CD4-positive, alpha-beta T cell treated with Interleukin-21 for 1 hour (primary cell): ENCODE data around the gene ALAS2.
A peak's percentile ranks its signal among the peaks of the same experiment; 100 is the strongest.
"Not testable (repeated sequence)": the region's sequence is repeated elsewhere in the genome, so short reads cannot be mapped to it uniquely, and the experiment has no call there.

ENCODE experiments used
- DNase-seq: peaks from one replicate; pipeline ENCODE4 v3.0.0-alpha.2; 2020

The ALAS2 gene

GRCh38 chrX:55005256-55005655 lies 25.5 kb downstream of the ALAS2 start:
- no peak for DNase-seq

GRCh38 chrX:55004231-55004630 lies 26.5 kb downstream of the ALAS2 start:
- no peak for DNase-seq

- DNase-seq: peak; percentile 89
Measured at GRCh38 chrX:54999717-55000598, 30.8 kb downstream of the ALAS2 start, which contains the start of gene APEX2. Gene APEX2 (plus strand): TSS chrX:55000363. CDS start chrX:55000423, 60 bp downstream.

GRCh38 chrX:54995621-54996020 lies 35.2 kb downstream of the ALAS2 start:
- DNase-seq: no peak

GRCh38 chrX:54994668-54995351 lies 36.0 kb downstream of the ALAS2 start:
- no peak for DNase-seq

GRCh38 chrX:54994099-54994498 lies 36.7 kb downstream of the ALAS2 start, which contains the start of gene PFKFB1:
Gene PFKFB1 (minus strand): TSS chrX:54994188. CDS start chrX:54994007, 181 bp downstream.
- no peak for DNase-seq

- no peak for DNase-seq
Measured at GRCh38 chrX:54992911-54993622, 37.7 kb downstream of the ALAS2 start.

GRCh38 chrX:54991706-54992105 lies 39.1 kb downstream of the ALAS2 start:
- DNase-seq: no peak

GRCh38 chrX:54983306-54983705 lies 47.5 kb downstream of the ALAS2 start:
- DNase-seq: not testable (repeated sequence)

- no peak for DNase-seq
Measured at GRCh38 chrX:54980334-54980733, 50.4 kb downstream of the ALAS2 start.

GRCh38 chrX:54979432-54979831 lies 51.3 kb downstream of the ALAS2 start:
- DNase-seq: no peak

- no peak for DNase-seq
Measured at GRCh38 chrX:54978448-54978847, 52.3 kb downstream of the ALAS2 start.

- no peak for DNase-seq
Measured at GRCh38 chrX:54977387-54977786, 53.4 kb downstream of the ALAS2 start.

GRCh38 chrX:54964766-54965497 lies 65.8 kb downstream of the ALAS2 start:
- DNase-seq: peak; percentile 11

GRCh38 chrX:54961750-54962149 lies 69.0 kb downstream of the ALAS2 start:
- DNase-seq: no peak
